GM12878 (cell line): ENCODE results near the gene AKNA.

Experiments
- ATF7 ChIP-seq: fragments of 450-650 bp; IDR thresholded peaks from 2 replicates; pipeline ENCODE4 v1.6.1; 2016; ENCODE audit warnings: low read depth, mild to moderate bottlenecking
- CEBPB ChIP-seq, 2 experiments: fragments of 150-350 bp in 1 of 2; IDR thresholded peaks; 2 replicates each; pipeline ENCODE4 v1.6.1; 2012 to 2014; ENCODE audit warnings: low read depth in 2 of 2, low read length in 2 of 2, borderline replicate concordance in 1 of 2, inconsistent platforms in 1 of 2
- CHD2 ChIP-seq: IDR thresholded peaks from 2 replicates; pipeline ENCODE4 v1.6.1; 2011; ENCODE audit warnings: low read depth, low read length, improper control_type of control experiment, borderline replicate concordance
- KDM1A ChIP-seq: fragments of 200-600 bp; sonication (generic); IDR thresholded peaks from 2 replicates; pipeline ENCODE4 v1.6.1; 2016; ENCODE audit warnings: borderline replicate concordance
- TF ChIP-seq, protein P1 (sequence below): fragments of 450-650 bp; IDR thresholded peaks from 2 replicates; pipeline ENCODE4 v1.6.1; 2017; ENCODE audit warnings: mild to moderate bottlenecking, moderate library complexity

DNA sequence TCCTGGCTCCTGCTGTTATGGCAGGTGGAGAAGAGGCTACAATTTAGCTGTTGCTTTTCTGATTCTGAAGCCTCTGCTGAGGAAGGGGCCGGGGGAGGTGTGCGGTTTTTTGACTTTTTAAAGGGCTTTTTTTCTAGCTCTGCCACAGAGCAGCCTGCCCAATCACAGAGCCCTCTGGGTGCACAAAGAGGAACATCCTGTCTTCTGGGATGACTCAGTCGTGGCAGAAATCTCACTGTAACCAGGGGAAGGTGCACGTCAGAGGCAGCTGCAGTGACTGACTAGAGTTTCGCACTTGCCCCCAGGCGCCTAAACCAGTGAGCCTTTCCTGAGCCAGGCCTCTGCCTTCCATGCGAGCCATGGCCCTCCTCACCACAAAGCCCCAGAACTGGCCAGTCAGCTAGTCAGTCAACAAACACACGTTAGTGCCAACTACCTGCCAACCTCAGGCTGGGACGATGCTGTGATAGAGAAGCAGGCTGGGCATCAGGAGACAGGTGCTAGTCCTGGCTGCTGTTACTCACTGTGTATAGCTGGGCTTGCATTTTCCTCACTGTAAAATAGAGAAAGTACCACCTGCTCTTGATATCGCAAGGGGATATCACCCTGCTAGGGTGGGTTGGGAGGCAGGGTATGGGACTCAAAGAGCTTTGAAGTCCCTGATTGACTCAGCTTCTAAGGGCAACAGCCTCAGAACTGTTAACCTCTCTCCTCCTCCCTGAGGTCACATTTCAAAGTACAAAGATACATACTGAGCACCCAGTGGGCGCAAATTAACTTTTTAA, 2.2 kb downstream of the AKNA start:
- no peak for TF ChIP-seq KDM1A
- TF ChIP-seq CEBPB (IDR thresholded peaks at IDR 0.05; ENCODE audit: borderline replicate concordance in 1 of 2, low read depth in 2 of 2, low read length in 2 of 2), result no peak
- 0 out of 2 replicates have a peak, but pooled peaks have one; percentile 63 for TF ChIP-seq CHD2
- TF ChIP-seq, protein P1, sequence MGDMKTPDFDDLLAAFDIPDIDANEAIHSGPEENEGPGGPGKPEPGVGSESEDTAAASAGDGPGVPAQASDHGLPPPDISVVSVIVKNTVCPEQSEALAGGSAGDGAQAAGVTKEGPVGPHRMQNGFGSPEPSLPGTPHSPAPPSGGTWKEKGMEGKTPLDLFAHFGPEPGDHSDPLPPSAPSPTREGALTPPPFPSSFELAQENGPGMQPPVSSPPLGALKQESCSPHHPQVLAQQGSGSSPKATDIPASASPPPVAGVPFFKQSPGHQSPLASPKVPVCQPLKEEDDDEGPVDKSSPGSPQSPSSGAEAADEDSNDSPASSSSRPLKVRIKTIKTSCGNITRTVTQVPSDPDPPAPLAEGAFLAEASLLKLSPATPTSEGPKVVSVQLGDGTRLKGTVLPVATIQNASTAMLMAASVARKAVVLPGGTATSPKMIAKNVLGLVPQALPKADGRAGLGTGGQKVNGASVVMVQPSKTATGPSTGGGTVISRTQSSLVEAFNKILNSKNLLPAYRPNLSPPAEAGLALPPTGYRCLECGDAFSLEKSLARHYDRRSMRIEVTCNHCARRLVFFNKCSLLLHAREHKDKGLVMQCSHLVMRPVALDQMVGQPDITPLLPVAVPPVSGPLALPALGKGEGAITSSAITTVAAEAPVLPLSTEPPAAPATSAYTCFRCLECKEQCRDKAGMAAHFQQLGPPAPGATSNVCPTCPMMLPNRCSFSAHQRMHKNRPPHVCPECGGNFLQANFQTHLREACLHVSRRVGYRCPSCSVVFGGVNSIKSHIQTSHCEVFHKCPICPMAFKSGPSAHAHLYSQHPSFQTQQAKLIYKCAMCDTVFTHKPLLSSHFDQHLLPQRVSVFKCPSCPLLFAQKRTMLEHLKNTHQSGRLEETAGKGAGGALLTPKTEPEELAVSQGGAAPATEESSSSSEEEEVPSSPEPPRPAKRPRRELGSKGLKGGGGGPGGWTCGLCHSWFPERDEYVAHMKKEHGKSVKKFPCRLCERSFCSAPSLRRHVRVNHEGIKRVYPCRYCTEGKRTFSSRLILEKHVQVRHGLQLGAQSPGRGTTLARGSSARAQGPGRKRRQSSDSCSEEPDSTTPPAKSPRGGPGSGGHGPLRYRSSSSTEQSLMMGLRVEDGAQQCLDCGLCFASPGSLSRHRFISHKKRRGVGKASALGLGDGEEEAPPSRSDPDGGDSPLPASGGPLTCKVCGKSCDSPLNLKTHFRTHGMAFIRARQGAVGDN, result peak; percentile 96
- peak; percentile 89 for TF ChIP-seq ATF7
